ENCODE results near the gene SLC24A2. TPM values are rescaled to one million over a fixed set of nuclear protein-coding genes. Genes with fewer than 3 reads are reported as not detected.
"Not testable (repeated sequence)": the region's sequence is repeated elsewhere in the genome, so short reads cannot be mapped to it uniquely, and the experiment has no call there.

Gene SLC24A2
- total RNA-seq = under 0.01 TPM in 1 of 2 replicates, not detected in the other

- H3K27me3 ChIP-seq (ENCODE audit: insufficient read depth, low read length) = peaks cover 25% of the 10 kb centered on the region
- H2AFZ ChIP-seq (ENCODE audit: low read length) = no peak within 1 kb of the TSS
- no peaks in the 10 kb centered on the region for H3K9me3 ChIP-seq (ENCODE audit: low read depth, low read length)
- no peak within 1 kb of the TSS for H3K4me3 ChIP-seq (ENCODE audit: insufficient read depth, low read length)
- no peak for TF ChIP-seq CTCF (IDR thresholded peaks at IDR 0.05; ENCODE audit: extremely low read depth, low read depth, low read length)
- H3K36me3 ChIP-seq (ENCODE audit: insufficient read depth, low read length) = no peaks in the 10 kb centered on the region
- no peak within 1 kb of the TSS for H3K4me2 ChIP-seq (ENCODE audit: insufficient read depth, low read length)
- H3K27ac ChIP-seq (ENCODE audit: low read depth, low read length) = no peak within 1 kb of the TSS
- no peaks in the 10 kb centered on the region for H3K4me1 ChIP-seq (ENCODE audit: insufficient read depth, low read length)
- DNase-seq (ENCODE audit: insufficient read length, low spot score, missing footprints) = peak; percentile 35
- H3K79me2 ChIP-seq (ENCODE audit: insufficient read depth, low read length) = no peaks in the 10 kb centered on the region
- no peaks in the 10 kb centered on the region for H4K20me1 ChIP-seq (ENCODE audit: insufficient read depth, low read length)
These were observed at the start of gene SLC24A2 for GRCh38 chr9:19788614-19789271. Gene SLC24A2 (minus strand): TSS chr9:19789037.

GRCh38 chr9:19833331-19833730, 44.5 kb upstream of the SLC24A2 start:
- not testable (repeated sequence) for H3K4me1 ChIP-seq (ENCODE audit: insufficient read depth, low read length); DNase-seq (ENCODE audit: insufficient read length, low spot score, missing footprints); H3K27ac ChIP-seq (ENCODE audit: low read depth, low read length); H3K4me2 ChIP-seq (ENCODE audit: insufficient read depth, low read length); H3K79me2 ChIP-seq (ENCODE audit: insufficient read depth, low read length); H3K27me3 ChIP-seq (ENCODE audit: insufficient read depth, low read length); H4K20me1 ChIP-seq (ENCODE audit: insufficient read depth, low read length); H2AFZ ChIP-seq (ENCODE audit: low read length); H3K36me3 ChIP-seq (ENCODE audit: insufficient read depth, low read length); H3K4me3 ChIP-seq (ENCODE audit: insufficient read depth, low read length); H3K9me3 ChIP-seq (ENCODE audit: low read depth, low read length)

- H3K27ac ChIP-seq (ENCODE audit: low read depth, low read length) = no peak overlapping the region
- no peak overlapping the region for H3K4me3 ChIP-seq (ENCODE audit: insufficient read depth, low read length)
These were observed 42.0 kb upstream of the SLC24A2 start for GRCh38 chr9:19830796-19831195.

GRCh38 chr9:19828576-19829109, 39.8 kb upstream of the SLC24A2 start:
- Histone ChIP-seq H2AFZ (ENCODE audit: low read length) (no peak overlapping the region), H3K9me3 (ENCODE audit: low read depth, low read length) (no peaks in the 10 kb centered on the region), H3K27ac (ENCODE audit: low read depth, low read length) (no peak overlapping the region), H3K4me3 (ENCODE audit: insufficient read depth, low read length) (no peak overlapping the region), H4K20me1 (ENCODE audit: insufficient read depth, low read length) (no peaks in the 10 kb centered on the region), H3K79me2 (ENCODE audit: insufficient read depth, low read length) (no peaks in the 10 kb centered on the region), H3K4me1 (ENCODE audit: insufficient read depth, low read length) (no peaks in the 10 kb centered on the region), H3K36me3 (ENCODE audit: insufficient read depth, low read length) (no peaks in the 10 kb centered on the region), H3K27me3 (ENCODE audit: insufficient read depth, low read length) (no peaks in the 10 kb centered on the region), H3K4me2 (ENCODE audit: insufficient read depth, low read length) (no peak overlapping the region)
- TF ChIP-seq CTCF (IDR thresholded peaks at IDR 0.05; ENCODE audit: extremely low read depth, low read depth, low read length) = no peak
- DNase-seq (ENCODE audit: insufficient read length, low spot score, missing footprints) = peak; percentile 39

More at GRCh38 chr9:19830796-19831195, 42.0 kb upstream of the SLC24A2 start:
- no peaks in the 10 kb centered on the region for H3K9me3 ChIP-seq (ENCODE audit: low read depth, low read length)
- no peak overlapping the region for H3K4me2 ChIP-seq (ENCODE audit: insufficient read depth, low read length)
- no peaks in the 10 kb centered on the region for H4K20me1 ChIP-seq (ENCODE audit: insufficient read depth, low read length)
- no peaks in the 10 kb centered on the region for H3K36me3 ChIP-seq (ENCODE audit: insufficient read depth, low read length)
- H2AFZ ChIP-seq (ENCODE audit: low read length) = no peak overlapping the region
- no peaks in the 10 kb centered on the region for H3K79me2 ChIP-seq (ENCODE audit: insufficient read depth, low read length)
- no peaks in the 10 kb centered on the region for H3K4me1 ChIP-seq (ENCODE audit: insufficient read depth, low read length)
- no peak for DNase-seq (ENCODE audit: insufficient read length, low spot score, missing footprints)
- H3K27me3 ChIP-seq (ENCODE audit: insufficient read depth, low read length) = no peaks in the 10 kb centered on the region
- TF ChIP-seq CTCF (IDR thresholded peaks at IDR 0.05; ENCODE audit: extremely low read depth, low read depth, low read length) = no peak
